Gastroesophageal sphincter (tissue), 3 donors: Measurements from ENCODE around the gene CLSTN2.

Experiments used
- CTCF ChIP-seq, 4 experiments: fragments of 200-600 bp in 2 of 4; fragments of 450-650 bp in 2 of 4; sonication (generic) in 1 of 4; IDR thresholded peaks; one replicate each; pipeline ENCODE4 v1.5.1; 2017 to 2019; ENCODE audit warnings: antibody characterized with exemption in 4 of 4, mild to moderate bottlenecking in 2 of 4, moderate library complexity in 2 of 4
- EP300 ChIP-seq: sonication (generic); formaldehyde crosslinking; IDR thresholded peaks from one replicate; pipeline ENCODE4 v1.6.1; 2017; ENCODE audit warnings: antibody characterized with exemption, mild to moderate bottlenecking
- POLR2A ChIP-seq, 2 donors: fragments of 450-650 bp; IDR thresholded peaks; one replicate each; pipeline ENCODE4 v1.6.1; 2017; ENCODE audit warnings: antibody characterized with exemption in 2 of 2, mild to moderate bottlenecking in 2 of 2, moderate library complexity in 1 of 2
- POLR2AphosphoS5 ChIP-seq: sonication (generic); formaldehyde crosslinking; IDR thresholded peaks from one replicate; pipeline ENCODE4 v1.6.1; 2017; ENCODE audit warnings: antibody characterized with exemption

GRCh38 chr3:140358686-140359085 lies 423.7 kb downstream of the CLSTN2 start:
- TF ChIP-seq POLR2AphosphoS5 = no peak
- no peak for TF ChIP-seq CTCF (IDR thresholded peaks at IDR 0.05)
- TF ChIP-seq POLR2A (IDR thresholded peaks at IDR 0.05) = no peak
- no peak for TF ChIP-seq EP300
